OCI-LY1 (cell line): Measurements from ENCODE around the gene NRCAM.

Experiments used
- H2AFZ ChIP-seq: fragments of 200-600 bp; sonication (generic), shearing (Covaris generic); 2 replicates; pipeline ENCODE4 v1.6.0; 2014; ENCODE audit warnings: antibody characterized with exemption, mild to moderate bottlenecking, low read length
- H3F3A ChIP-seq: fragments of 200-600 bp; sonication (generic), shearing (Covaris generic); 2 replicates; pipeline ENCODE4 v1.6.0; 2014; ENCODE audit warnings: mild to moderate bottlenecking, antibody characterized with exemption, low read length, moderate library complexity; ENCODE audit not compliant: insufficient read depth
- H3K27ac ChIP-seq: fragments of 200-600 bp; sonication (generic); 2 replicates; pipeline ENCODE4 v1.5.1; 2014; ENCODE audit warnings: low read length, mixed run types, mild to moderate bottlenecking, low read depth; ENCODE audit not compliant: poor library complexity, severe bottlenecking
- H3K27me3 ChIP-seq: fragments of 200-600 bp; sonication (generic); 2 replicates; pipeline ENCODE4 v1.6.0; 2014; ENCODE audit warnings: antibody characterized with exemption, mild to moderate bottlenecking, low read length, moderate library complexity; ENCODE audit not compliant: insufficient read depth
- H3K36me3 ChIP-seq: fragments of 200-600 bp; sonication (generic); 2 replicates; pipeline ENCODE4 v1.6.1; 2014; ENCODE audit warnings: mild to moderate bottlenecking, antibody characterized with exemption, low read length, moderate library complexity, mixed read lengths; ENCODE audit not compliant: insufficient read depth
- H3K4me1 ChIP-seq: fragments of 200-600 bp; sonication (generic); 2 replicates; pipeline ENCODE4 v1.5.1; 2014; ENCODE audit warnings: mild to moderate bottlenecking, low read length, moderate library complexity; ENCODE audit not compliant: insufficient read depth, severe bottlenecking
- H3K4me2 ChIP-seq: fragments of 200-600 bp; sonication (generic), shearing (Covaris generic); 2 replicates; pipeline ENCODE4 v1.6.1; 2014; ENCODE audit warnings: low read length
- H3K4me3 ChIP-seq: fragments of 200-600 bp; sonication (generic); 2 replicates; pipeline ENCODE4 v1.5.1; 2014; ENCODE audit warnings: low read length, low read depth, mild to moderate bottlenecking, mixed read lengths; ENCODE audit not compliant: poor library complexity, severe bottlenecking
- H3K79me2 ChIP-seq: fragments of 200-600 bp; shearing (Covaris generic); 2 replicates; pipeline ENCODE4 v1.6.1; 2016; ENCODE audit warnings: mixed run types, low read length, mixed read lengths; ENCODE audit not compliant: insufficient read depth
- H3K9ac ChIP-seq: fragments of 200-600 bp; sonication (generic), shearing (Covaris generic); 2 replicates; pipeline ENCODE4 v1.6.1; 2014; ENCODE audit warnings: mild to moderate bottlenecking, low read length, mixed read lengths
- H3K9me2 ChIP-seq: fragments of 200-600 bp; sonication (generic), shearing (Covaris generic); 2 replicates; pipeline ENCODE4 v1.6.1; 2014; ENCODE audit warnings: low read depth, mild to moderate bottlenecking, low read length, mixed read lengths
- H3K9me3 ChIP-seq: fragments of 200-600 bp; shearing (Covaris generic); 2 replicates; pipeline ENCODE4 v1.6.1; 2014; ENCODE audit warnings: low read length, mixed read lengths
- H4K20me1 ChIP-seq: fragments of 200-600 bp; sonication (generic), shearing (Covaris generic); 2 replicates; pipeline ENCODE4 v1.6.0; 2016; ENCODE audit warnings: mild to moderate bottlenecking, low read length; ENCODE audit not compliant: insufficient read depth
- CTCF ChIP-seq: fragments of 200-600 bp; sonication (generic), shearing (Covaris generic); IDR thresholded peaks from 2 replicates; pipeline ENCODE4 v1.5.1; 2017; ENCODE audit warnings: mild to moderate bottlenecking, antibody characterized with exemption, low read length, moderate library complexity, mixed read lengths
- EZH2 ChIP-seq: fragments of 200-600 bp; sonication (generic), shearing (Covaris generic); IDR thresholded peaks from 2 replicates; pipeline ENCODE4 v1.8.0; 2017; ENCODE audit warnings: borderline replicate concordance, mixed run types, mild to moderate bottlenecking, antibody characterized with exemption, low read length, moderate library complexity, mixed read lengths

NRCAM gene

GRCh38 chr7:108449521-108449920 is 6.7 kb downstream of the NRCAM start:
- Histone ChIP-seq H3F3A (no peaks in the 10 kb centered on the region), H3K4me1 (no peaks in the 10 kb centered on the region), H3K4me2 (no peak overlapping the region), H3K9ac (no peak overlapping the region), H3K27ac (no peak overlapping the region), H4K20me1 (no peaks in the 10 kb centered on the region), H2AFZ (no peak overlapping the region), H3K4me3 (no peak overlapping the region), H3K9me2 (no peaks in the 10 kb centered on the region), H3K9me3 (no peaks in the 10 kb centered on the region), H3K36me3 (no peaks in the 10 kb centered on the region), H3K27me3 (no peaks in the 10 kb centered on the region), H3K79me2 (no peaks in the 10 kb centered on the region)
- TF ChIP-seq EZH2 (no peak), CTCF (no peak)

- Histone ChIP-seq H3K9ac (no peak overlapping the region), H3K27ac (no peak overlapping the region), H4K20me1 (no peaks in the 10 kb centered on the region), H3K4me2 (no peak overlapping the region), H3K4me1 (no peaks in the 10 kb centered on the region), H3K4me3 (no peak overlapping the region), H3K9me3 (no peaks in the 10 kb centered on the region), H3K36me3 (no peaks in the 10 kb centered on the region), H3K9me2 (no peaks in the 10 kb centered on the region), H3K79me2 (no peaks in the 10 kb centered on the region), H3K27me3 (no peaks in the 10 kb centered on the region), H3F3A (no peaks in the 10 kb centered on the region), H2AFZ (no peak overlapping the region)
- TF ChIP-seq EZH2 = no peak
- TF ChIP-seq CTCF = no peak
Measured at GRCh38 chr7:108448584-108449505, 7.4 kb downstream of the NRCAM start.

- no peak overlapping the region for H3K4me2 ChIP-seq
- H3K4me3 ChIP-seq = no peak overlapping the region
- TF ChIP-seq EZH2 (no peak), CTCF (no peak)
- H3K9ac ChIP-seq = no peak overlapping the region
- H3K27me3 ChIP-seq = no peaks in the 10 kb centered on the region
- no peaks in the 10 kb centered on the region for H3K36me3 ChIP-seq
- no peaks in the 10 kb centered on the region for H3K4me1 ChIP-seq
- H3K27ac ChIP-seq = no peak overlapping the region
- H3F3A ChIP-seq = no peaks in the 10 kb centered on the region
- no peaks in the 10 kb centered on the region for H3K9me3 ChIP-seq
- no peaks in the 10 kb centered on the region for H3K9me2 ChIP-seq
- no peaks in the 10 kb centered on the region for H3K79me2 ChIP-seq
- no peak overlapping the region for H2AFZ ChIP-seq
- no peaks in the 10 kb centered on the region for H4K20me1 ChIP-seq
Measured at GRCh38 chr7:108442039-108442568, 14.1 kb downstream of the NRCAM start.
